Suppressor macrophage treated with lipopolysaccharide for 4 hours (primary cell): ENCODE data around the gene MYO9A.
"Not testable (repeated sequence)": the region's sequence is repeated elsewhere in the genome, so short reads cannot be mapped to it uniquely, and the experiment has no call there.

Experiments used
- DNase-seq: peaks from one replicate; pipeline ENCODE4 v3.0.0-alpha.2; 2020

MYO9A gene

GRCh38 chr15:72136170-72137051, 18.5 kb upstream of the MYO9A start:
- DNase-seq = no peak

DNA sequence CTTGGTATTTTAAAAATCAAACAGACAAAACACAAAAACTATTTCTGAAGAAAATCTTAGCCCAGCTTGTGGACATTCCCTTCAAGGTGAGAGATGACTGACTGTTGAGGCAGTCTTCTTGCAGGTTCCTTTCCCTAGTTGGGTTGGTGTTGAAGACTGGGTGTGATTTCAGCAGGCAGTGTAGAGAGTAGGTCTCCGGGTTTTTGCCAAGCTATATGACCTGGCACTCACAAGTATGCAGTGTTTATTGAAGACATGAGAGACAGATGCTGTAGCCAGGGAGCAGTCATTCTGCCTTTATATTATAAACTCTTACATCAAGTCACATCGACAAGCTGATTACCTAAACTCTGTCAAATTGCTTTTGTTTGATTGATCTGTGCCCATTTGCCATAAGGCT, 17.8 kb upstream of the MYO9A start:
- DNase-seq = no peak

GRCh38 chr15:72133211-72133610, 15.3 kb upstream of the MYO9A start:
- no peak for DNase-seq

GRCh38 chr15:72131922-72132321, 14.0 kb upstream of the MYO9A start:
- DNase-seq = no peak

GRCh38 chr15:72130272-72130671, 12.3 kb upstream of the MYO9A start:
- no peak for DNase-seq

GRCh38 chr15:72128359-72128758, 10.4 kb upstream of the MYO9A start:
- no peak for DNase-seq

DNA sequence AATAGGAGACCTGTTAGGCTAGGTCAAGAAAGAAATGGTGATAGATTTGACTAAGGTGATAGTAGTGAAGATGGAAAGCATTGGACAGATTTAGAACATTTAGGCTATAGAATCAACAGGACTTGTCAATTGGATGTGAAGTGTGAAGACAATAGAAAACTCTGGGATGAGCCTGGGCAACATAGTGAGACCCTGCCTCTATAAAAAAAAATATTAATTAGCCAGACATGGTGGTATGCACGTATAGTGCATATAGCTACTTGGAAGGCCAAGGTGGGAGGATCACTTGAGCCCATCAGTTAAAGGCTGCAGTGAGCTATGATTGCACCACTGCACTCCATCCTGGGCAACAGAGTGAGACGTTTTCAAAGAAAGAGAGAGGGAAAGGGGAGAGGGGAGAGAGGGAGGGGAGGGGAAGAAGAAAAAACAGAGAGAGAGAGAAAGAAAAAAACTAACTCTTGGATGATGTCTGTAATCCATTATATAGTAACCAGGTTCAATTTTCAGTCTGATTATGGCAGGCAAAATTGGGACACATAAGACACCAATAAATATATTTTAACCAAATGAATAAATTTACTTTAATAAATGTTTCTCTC, 9.9 kb upstream of the MYO9A start:
- no peak for DNase-seq

DNA sequence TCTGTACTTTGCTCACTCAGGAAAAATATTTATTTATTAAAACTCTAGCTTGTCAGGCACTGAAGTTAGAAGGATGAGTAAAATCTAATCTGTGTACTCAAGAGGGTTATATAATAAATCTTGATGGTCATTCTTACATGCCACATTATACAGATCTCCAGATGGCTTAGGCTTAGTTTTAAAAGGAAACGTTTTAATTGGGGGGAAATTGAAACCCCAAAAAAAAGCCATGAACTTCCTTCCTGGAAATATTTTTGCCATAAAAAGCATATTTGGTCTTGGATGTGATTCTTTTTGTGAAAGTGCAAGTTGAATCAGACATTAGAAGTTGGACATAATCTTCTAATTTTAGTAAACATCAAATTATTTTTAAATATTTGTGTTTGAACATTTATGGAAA, 6.3 kb upstream of the MYO9A start:
- DNase-seq = no peak

DNA sequence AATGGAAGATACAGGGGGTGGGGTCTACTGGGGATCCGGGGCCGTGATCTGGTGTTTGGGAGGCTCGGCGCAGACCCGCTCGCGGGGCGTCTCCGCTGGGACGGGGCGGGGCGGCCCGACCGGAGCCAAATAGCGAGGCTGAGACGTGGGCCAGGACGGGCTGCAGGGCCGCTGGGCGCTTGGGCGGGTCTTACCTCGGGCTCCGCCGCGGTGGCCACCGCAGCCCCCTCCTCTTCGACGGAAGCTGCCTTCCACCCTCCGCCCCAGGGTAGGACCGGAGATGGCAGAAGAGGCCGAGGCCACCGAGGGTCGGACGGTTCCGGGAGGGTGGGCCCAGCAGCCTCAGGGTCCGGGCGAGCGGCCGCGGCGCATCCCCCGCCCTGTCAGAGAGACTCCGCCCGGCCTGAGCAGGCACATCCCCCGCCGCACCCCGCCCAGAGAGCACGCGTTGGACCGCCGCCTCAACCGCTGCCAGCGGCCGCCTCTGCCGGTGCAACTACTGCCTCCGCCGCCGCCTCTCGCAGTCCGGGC, 399 bp downstream of the MYO9A start:
- peak; percentile 87 for DNase-seq

DNA sequence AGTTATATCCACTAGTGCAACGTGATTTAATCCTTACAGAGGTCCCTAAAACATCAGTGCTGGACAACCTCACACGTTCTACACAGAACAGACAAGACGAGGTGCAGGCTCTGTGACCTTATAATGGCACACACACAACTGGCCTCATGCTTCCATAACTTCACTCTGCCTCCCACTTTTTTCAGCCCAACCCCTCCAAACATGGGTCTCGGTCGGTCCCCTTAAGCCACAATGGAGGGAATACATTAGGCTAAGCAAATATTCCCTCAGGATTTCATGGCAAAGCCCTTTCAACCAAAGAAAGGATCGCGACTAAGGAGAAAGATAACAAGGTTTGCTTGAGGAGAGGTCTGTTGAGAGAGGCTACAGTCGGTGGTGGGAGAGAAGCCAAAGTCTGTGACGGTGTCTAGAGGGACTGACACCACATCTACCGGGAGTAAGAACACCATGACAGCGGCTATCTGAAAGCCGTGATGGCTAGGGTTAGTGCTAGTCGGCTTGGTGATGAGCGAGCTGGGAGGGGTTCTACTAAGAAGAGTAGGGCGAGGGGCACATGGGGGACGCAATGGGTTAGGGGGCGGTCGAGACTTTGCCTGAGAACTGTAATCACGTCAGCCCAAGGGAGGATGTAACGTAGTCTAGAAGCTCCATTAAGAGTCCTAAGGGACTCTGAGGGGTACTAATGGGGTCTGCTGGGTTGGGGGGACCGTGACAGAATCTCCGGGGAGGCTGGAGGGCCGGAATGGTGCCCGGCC, 1.0 kb downstream of the MYO9A start:
- DNase-seq = peak; percentile 25

DNA sequence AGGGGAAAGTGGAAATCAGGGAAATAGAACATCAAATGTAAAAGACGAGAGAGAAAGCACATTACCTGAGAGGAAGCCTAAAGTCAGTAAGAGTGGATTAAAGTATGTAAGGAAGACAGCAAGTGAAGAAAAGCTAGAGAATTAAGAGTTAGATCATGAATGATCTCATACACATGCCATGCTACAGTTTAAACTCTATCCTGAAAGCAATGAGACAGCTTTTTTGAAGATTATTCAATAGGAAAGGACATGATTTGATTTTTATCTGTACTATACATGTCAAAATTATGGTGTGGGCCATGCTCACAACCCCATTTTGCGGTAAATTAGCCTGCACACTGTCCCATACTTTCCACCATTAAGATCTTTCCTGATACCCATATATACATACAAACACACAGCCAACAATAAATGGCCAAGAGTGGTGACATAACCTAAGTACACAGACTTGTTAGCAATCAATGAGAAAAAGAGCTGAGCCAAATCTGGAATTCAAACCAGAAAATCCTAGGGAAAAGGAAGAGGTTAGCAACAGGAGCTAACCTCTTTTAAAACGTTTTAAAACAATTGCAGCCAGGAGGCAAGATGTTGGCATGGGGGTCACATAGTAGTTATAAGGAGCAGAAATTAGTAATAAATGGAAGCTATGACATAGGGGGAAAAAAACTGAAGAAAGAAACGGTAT, 4.5 kb downstream of the MYO9A start:
- DNase-seq = no peak

- no peak for DNase-seq
These were observed 5.1 kb downstream of the MYO9A start for GRCh38 chr15:72112805-72113204.

DNA sequence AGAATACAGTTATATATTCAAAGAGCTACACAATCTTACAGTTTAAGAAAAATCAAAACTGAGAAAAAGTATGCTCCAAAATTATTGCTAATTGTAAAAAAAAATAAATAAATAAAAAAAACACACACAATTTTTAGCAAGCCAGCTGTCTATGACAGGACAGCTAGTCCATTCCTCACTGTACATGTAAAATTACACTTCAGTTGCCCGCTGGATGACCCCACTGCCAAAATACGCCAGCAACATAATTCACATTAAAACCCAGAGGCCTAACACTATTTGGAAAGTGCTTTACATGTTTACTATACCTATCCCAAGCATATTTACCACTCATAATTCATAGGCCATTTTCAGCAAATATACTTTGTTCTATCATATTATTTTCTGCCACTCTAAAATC, 5.8 kb downstream of the MYO9A start:
- no peak for DNase-seq

- no peak for DNase-seq
These were observed 7.6 kb downstream of the MYO9A start for GRCh38 chr15:72110355-72110754.

- DNase-seq = no peak
These were observed 11.9 kb downstream of the MYO9A start for GRCh38 chr15:72106068-72106467.

GRCh38 chr15:72105111-72105510, 12.8 kb downstream of the MYO9A start:
- DNase-seq = no peak

DNA sequence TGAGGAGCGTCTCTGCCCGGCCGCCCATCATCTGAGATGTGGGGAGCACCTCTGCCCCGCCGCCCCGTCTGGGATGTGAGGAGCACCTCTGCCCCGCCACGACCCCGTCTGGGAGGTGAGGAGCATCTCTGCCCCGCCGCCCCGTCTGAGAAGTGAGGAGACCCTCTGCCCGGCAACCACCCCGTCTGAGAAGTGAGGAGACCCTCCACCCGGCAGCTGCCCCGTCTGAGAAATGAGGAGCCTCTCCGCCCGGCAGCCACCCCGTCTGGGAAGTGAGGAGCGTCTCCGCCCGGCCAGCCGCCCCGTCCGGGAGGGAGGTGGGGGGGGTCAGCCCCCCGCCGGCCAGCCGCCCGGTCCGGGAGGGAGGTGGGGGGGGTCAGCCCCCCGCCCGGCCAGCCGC, 17.4 kb downstream of the MYO9A start:
- not testable (repeated sequence) for DNase-seq

DNA sequence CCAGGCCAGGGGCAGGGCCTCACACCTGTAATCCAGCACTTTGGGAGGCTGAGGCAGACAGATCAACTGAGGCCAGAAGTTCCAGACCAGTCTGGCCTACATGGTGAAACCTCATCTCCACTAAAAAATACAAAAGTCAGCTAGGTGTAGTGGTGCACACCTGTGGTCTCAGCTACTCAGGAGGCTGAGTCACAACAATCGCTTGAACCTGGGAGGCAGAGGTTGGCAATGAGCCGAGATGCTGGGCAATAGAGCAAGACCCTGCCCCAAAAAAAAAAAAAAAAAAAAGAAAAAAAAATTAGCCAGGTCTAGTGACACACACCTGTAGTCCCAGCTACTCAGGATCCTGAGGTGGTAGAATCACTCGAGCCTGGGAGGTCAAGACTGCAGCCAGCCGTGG, 18.8 kb downstream of the MYO9A start:
- no peak for DNase-seq

DNA sequence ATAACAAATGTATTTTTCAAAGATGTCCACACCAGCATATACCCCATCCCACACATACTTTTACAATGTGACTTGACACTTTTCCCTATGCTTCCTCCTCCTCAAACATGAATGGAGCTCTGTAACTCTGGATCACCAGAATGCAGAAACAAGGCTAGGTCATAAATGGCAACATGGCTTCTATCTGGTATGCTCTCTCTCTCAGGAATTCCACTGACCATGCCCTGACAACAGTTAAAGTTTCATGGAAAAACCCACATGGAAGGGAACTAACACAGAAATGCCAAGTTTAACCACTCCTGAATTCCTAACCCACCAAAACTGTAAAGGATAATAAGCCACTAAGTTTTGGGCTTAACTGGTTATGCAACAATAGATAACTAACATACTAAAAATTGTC, 19.9 kb downstream of the MYO9A start:
- DNase-seq = no peak

DNA sequence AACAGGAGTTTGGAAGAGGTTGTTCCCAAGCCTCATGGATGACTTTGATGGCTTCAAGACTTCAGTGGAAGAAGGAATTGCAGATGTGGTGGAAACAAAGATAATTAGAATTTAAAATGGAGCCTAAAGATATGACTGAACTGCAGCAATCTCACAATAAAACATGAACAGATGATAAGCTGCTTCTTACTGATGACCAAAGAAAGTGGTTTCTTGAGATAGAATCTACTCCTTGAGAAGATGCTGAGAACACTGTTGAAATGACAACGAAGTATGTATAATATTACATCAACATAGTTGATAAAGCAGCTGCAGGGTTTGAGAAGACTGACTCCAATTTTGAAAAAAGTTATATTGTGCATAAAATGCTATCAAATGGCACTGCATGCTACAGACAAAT, 21.2 kb downstream of the MYO9A start:
- no peak for DNase-seq

- no peak for DNase-seq
These were observed 25.3 kb downstream of the MYO9A start for GRCh38 chr15:72092691-72093090.

DNA sequence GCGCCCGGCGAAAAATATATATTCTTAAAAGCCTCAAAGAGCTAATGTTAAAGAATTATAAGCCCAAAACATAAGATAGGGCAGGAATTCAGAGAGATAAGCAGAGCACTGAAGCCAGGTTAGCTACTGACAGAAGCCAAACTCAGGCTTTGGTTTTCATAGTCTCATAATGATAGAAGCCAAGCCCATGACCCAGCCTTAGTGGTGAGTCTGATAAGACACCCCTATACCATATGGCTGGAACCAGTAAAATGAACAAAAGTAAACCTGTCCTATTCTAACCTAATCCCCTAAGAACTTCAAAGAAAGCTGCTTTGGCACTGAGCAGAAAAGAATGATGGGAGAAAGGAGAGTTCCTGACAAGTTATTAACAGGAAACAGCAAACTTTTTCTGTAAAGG, 25.9 kb downstream of the MYO9A start:
- DNase-seq = no peak
